Fibroblast of the aortic adventitia (primary cell): Measurements from ENCODE around the gene IRX3. TPM values are rescaled to one million over a fixed set of nuclear protein-coding genes. Genes with fewer than 3 reads are reported as not detected.
"Not testable (repeated sequence)": the region's sequence is repeated elsewhere in the genome, so short reads cannot be mapped to it uniquely, and the experiment has no call there.

Source experiments
- DNase-seq: peaks from one replicate; pipeline ENCODE4 v3.0.0-alpha.2; 2010; ENCODE audit warnings: low read depth
- H3K4me3 ChIP-seq: 2 replicates; pipeline ENCODE4 v1.5.1; 2011; ENCODE audit warnings: low read depth, mild to moderate bottlenecking, control low read depth, low read length, moderate library complexity
- total RNA-seq: library from RNA; depleted of rRNA; stranded (reverse); fragments of >200 nt; gene quantifications from 2 replicates; pipeline ENCODE4 v1.2.3, GENCODE V29; 2012; ENCODE audit warnings: low replicate concordance
- TF ChIP-seq, protein P1 (sequence below): IDR thresholded peaks from 2 replicates; pipeline ENCODE4 v1.5.1; 2011; ENCODE audit warnings: mild to moderate bottlenecking, low read length, control low read depth, inconsistent platforms; ENCODE audit not compliant: insufficient read depth

Gene IRX3
- total RNA-seq, 1 donor = 0.09 TPM

DNA sequence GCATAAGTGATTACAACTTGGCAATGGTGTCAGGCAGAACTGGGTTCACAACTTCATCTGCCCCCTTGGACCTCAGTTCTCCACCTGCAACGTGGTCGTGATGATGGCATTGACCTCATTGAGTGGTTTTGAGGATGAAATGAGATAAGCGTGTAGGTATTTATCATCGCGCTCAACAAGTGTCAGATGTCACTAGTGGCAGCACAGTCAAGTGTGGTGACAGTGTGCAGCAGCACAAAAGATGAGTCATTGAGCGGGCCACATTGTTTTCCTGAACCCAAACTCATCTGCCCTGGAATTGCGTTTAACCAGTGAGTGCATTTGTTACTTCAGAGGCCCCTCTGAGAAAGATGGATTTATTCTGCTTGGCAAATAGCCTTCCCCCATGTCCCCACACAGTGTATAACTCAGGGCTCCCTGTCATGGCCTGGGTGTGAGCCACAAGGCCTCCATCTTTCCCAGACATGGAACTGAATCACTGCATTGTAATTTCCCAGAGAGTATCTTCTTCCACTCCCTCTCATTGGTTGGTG, 20.9 kb downstream of the IRX3 start:
- no peak for DNase-seq
- H3K4me3 ChIP-seq = no peak overlapping the region
- TF ChIP-seq, protein P1, sequence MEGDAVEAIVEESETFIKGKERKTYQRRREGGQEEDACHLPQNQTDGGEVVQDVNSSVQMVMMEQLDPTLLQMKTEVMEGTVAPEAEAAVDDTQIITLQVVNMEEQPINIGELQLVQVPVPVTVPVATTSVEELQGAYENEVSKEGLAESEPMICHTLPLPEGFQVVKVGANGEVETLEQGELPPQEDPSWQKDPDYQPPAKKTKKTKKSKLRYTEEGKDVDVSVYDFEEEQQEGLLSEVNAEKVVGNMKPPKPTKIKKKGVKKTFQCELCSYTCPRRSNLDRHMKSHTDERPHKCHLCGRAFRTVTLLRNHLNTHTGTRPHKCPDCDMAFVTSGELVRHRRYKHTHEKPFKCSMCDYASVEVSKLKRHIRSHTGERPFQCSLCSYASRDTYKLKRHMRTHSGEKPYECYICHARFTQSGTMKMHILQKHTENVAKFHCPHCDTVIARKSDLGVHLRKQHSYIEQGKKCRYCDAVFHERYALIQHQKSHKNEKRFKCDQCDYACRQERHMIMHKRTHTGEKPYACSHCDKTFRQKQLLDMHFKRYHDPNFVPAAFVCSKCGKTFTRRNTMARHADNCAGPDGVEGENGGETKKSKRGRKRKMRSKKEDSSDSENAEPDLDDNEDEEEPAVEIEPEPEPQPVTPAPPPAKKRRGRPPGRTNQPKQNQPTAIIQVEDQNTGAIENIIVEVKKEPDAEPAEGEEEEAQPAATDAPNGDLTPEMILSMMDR = no peak

DNA sequence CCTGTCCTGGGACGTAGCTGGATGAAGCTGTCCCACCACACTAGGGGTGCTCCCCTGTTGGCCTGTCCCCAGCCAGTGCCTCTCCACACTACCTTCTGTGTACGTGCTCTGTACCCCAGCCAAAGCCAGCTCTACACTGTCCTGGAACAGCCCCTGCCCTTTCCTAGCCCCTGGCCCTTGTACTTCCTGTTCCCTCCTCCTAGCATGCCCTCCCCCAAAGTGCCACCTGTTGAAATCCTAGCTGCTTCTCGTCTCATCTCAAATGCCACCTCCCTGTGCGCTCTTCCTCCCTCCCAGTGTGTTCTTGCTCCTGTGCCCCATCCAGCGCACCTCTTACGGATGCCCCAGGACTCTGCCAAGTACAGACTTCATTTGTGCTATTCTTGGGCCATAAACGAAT, 33.5 kb downstream of the IRX3 start:
- TF ChIP-seq, protein P1 = no peak
- no peak overlapping the region for H3K4me3 ChIP-seq
- no peak for DNase-seq

- no peak overlapping the region for H3K4me3 ChIP-seq
- TF ChIP-seq, protein P1 = no peak
- DNase-seq = no peak
These were observed 37.5 kb downstream of the IRX3 start for GRCh38 chr16:54248863-54249710.

GRCh38 chr16:54247705-54248104, 38.9 kb downstream of the IRX3 start:
- not testable (repeated sequence) for DNase-seq, H3K4me3 ChIP-seq

DNA sequence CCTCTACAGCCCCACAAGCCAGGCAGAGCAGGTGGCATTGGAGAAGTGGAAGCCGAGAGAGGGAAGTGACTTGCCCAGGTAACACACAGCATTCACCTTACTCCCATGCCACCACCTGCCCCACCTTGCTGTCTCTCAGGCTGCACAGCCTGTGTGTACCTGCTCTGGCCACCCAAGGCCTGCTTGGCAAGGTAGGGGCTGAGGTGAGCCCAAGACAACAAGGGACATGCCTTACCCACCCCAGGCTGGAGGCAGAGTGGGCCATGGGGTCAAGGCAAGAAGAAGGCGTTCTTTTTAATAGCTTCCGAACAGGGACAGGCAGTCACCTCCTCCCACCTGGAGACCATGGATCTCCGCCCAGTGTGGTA, 40.1 kb downstream of the IRX3 start:
- DNase-seq = no peak
- H3K4me3 ChIP-seq = no peak overlapping the region
- TF ChIP-seq, protein P1 = no peak

- DNase-seq = no peak
- H3K4me3 ChIP-seq = no peak overlapping the region
- TF ChIP-seq, protein P1 = no peak
These were observed 40.7 kb downstream of the IRX3 start for GRCh38 chr16:54245788-54246453.
